HG03045 (cell line): ENCODE results near the gene OOSP3.
"Not testable (repeated sequence)": the region's sequence is repeated elsewhere in the genome, so short reads cannot be mapped to it uniquely, and the experiment has no call there.

Experiments used
- ATAC-seq: cut with Tn5 transposase; IDR thresholded peaks from one replicate; pipeline ENCODE4 v1.9.1; 2021; ENCODE audit warnings: mild to moderate bottlenecking, moderate library complexity; ENCODE audit not compliant: unreplicated experiment

The OOSP3 gene

GRCh38 chr11:59875856-59876519 lies 2.6 kb upstream of the OOSP3 start:
- ATAC-seq: no peak

- no peak for ATAC-seq
These were observed 1.3 kb upstream of the OOSP3 start for GRCh38 chr11:59877325-59877724.

GRCh38 chr11:59877784-59878183 lies 798 bp upstream of the OOSP3 start:
- no peak for ATAC-seq

- no peak for ATAC-seq
These were observed 985 bp downstream of the OOSP3 start for GRCh38 chr11:59879567-59879966.

GRCh38 chr11:59883597-59883996 lies 5.0 kb downstream of the OOSP3 start:
- no peak for ATAC-seq

- not testable (repeated sequence) for ATAC-seq
These were observed 8.6 kb downstream of the OOSP3 start for GRCh38 chr11:59887156-59887555.

- ATAC-seq: no peak
These were observed 13.2 kb downstream of the OOSP3 start for GRCh38 chr11:59891781-59892181.

GRCh38 chr11:59894616-59895015 lies 16.0 kb downstream of the OOSP3 start:
- no peak for ATAC-seq

GRCh38 chr11:59898046-59898445 lies 19.5 kb downstream of the OOSP3 start:
- ATAC-seq: no peak

- ATAC-seq: no peak
These were observed 20.1 kb downstream of the OOSP3 start for GRCh38 chr11:59898650-59899049.

- no peak for ATAC-seq
These were observed 20.9 kb downstream of the OOSP3 start for GRCh38 chr11:59899532-59899931.

GRCh38 chr11:59900366-59901126 lies 22.0 kb downstream of the OOSP3 start:
- ATAC-seq: no peak

GRCh38 chr11:59901306-59901705 lies 22.7 kb downstream of the OOSP3 start:
- ATAC-seq: no peak

GRCh38 chr11:59903569-59903968 lies 25.0 kb downstream of the OOSP3 start:
- not testable (repeated sequence) for ATAC-seq

- ATAC-seq: no peak
These were observed 39.9 kb downstream of the OOSP3 start for GRCh38 chr11:59918480-59918879.

GRCh38 chr11:59918987-59919589 lies 40.5 kb downstream of the OOSP3 start:
- no peak for ATAC-seq

- no peak for ATAC-seq
These were observed 45.2 kb downstream of the OOSP3 start for GRCh38 chr11:59923813-59924212.

- ATAC-seq: no peak
These were observed 53.1 kb downstream of the OOSP3 start for GRCh38 chr11:59931688-59932087.

- no peak for ATAC-seq
These were observed 59.5 kb downstream of the OOSP3 start, which contains the start of gene OOSP1 for GRCh38 chr11:59938132-59938531. Gene OOSP1, plus strand, starts transcription at chr11:59938432. Its CDS starts 23 bp downstream, at chr11:59938455.

- no peak for ATAC-seq
These were observed 60.1 kb downstream of the OOSP3 start for GRCh38 chr11:59938718-59939117.

- ATAC-seq: no peak
These were observed 60.9 kb downstream of the OOSP3 start for GRCh38 chr11:59939482-59939881.

GRCh38 chr11:59941091-59941490 lies 62.5 kb downstream of the OOSP3 start:
- no peak for ATAC-seq
